Mesenchymal stem cell (in vitro differentiated cells and primary cell): ENCODE results near the gene ONECUT1.

Experiments
- DNase-seq: peaks from one replicate; pipeline ENCODE4 v3.0.0-alpha.2; 2013
- H2AFZ ChIP-seq: one replicate; pipeline ENCODE4 v1.6.1; 2013; ENCODE audit warnings: low read depth, mild to moderate bottlenecking, control low read depth, inconsistent platforms, low read length, moderate library complexity
- H2AK5ac ChIP-seq: 2 replicates; pipeline ENCODE4 v1.6.1; 2013; ENCODE audit warnings: low read length, moderate library complexity, mild to moderate bottlenecking, inconsistent platforms; ENCODE audit not compliant: severe bottlenecking
- H2BK120ac ChIP-seq: one replicate; pipeline ENCODE4 v1.6.1; 2013; ENCODE audit warnings: low read depth, mild to moderate bottlenecking, inconsistent platforms, low read length, moderate library complexity
- H2BK12ac ChIP-seq, 2 experiments: one replicate each; pipeline ENCODE4 v1.6.1; 2013; ENCODE audit warnings: inconsistent platforms in 2 of 2, low read length in 2 of 2, mild to moderate bottlenecking in 2 of 2, moderate library complexity in 2 of 2, control low read depth in 1 of 2
- H2BK15ac ChIP-seq: one replicate; pipeline ENCODE4 v1.6.1; 2013; ENCODE audit warnings: mild to moderate bottlenecking, low read depth, inconsistent platforms; ENCODE audit not compliant: poor library complexity, severe bottlenecking
- H2BK5ac ChIP-seq: 2 replicates; pipeline ENCODE4 v1.6.1; 2013; ENCODE audit warnings: low read depth, mild to moderate bottlenecking, low read length, control low read depth, inconsistent platforms; ENCODE audit not compliant: poor library complexity, severe bottlenecking
- H3K14ac ChIP-seq, 2 experiments: one replicate each; pipeline ENCODE4 v1.6.1; 2013; ENCODE audit warnings: inconsistent platforms in 2 of 2, low read length in 2 of 2, control low read depth in 1 of 2, mild to moderate bottlenecking in 1 of 2, moderate library complexity in 1 of 2
- H3K18ac ChIP-seq, 2 experiments: one replicate each; pipeline ENCODE4 v1.6.1; 2013; ENCODE audit warnings: inconsistent platforms in 2 of 2, low read length in 2 of 2, control low read depth in 1 of 2, low read depth in 1 of 2, mild to moderate bottlenecking in 1 of 2
- H3K23ac ChIP-seq, 2 experiments: one replicate each; pipeline ENCODE4 v1.6.1; 2013; ENCODE audit warnings: inconsistent platforms in 2 of 2, low read length in 2 of 2, mild to moderate bottlenecking in 2 of 2, moderate library complexity in 2 of 2, control low read depth in 1 of 2
- H3K27ac ChIP-seq: 2 replicates; pipeline ENCODE4 v1.5.1; 2013; ENCODE audit warnings: mild to moderate bottlenecking, moderate library complexity, low read length, control low read depth, inconsistent platforms; ENCODE audit not compliant: poor library complexity, severe bottlenecking
- H3K27me3 ChIP-seq, 2 experiments: 2 replicates each; pipeline versions ENCODE4 v1.6.1 to v1.7.0; 2013; ENCODE audit warnings: low read length in 2 of 2, mild to moderate bottlenecking in 2 of 2, moderate library complexity in 2 of 2, control low read depth in 1 of 2, inconsistent platforms in 1 of 2; ENCODE audit not compliant: control insufficient read depth in 1 of 2, insufficient read depth in 1 of 2
- H3K36me3 ChIP-seq, 2 experiments: 2 replicates each; pipeline versions ENCODE4 v1.6.1 to v1.7.0; 2013; ENCODE audit warnings: low read length in 2 of 2, control low read depth in 1 of 2, inconsistent platforms in 1 of 2, low read depth in 1 of 2, mild to moderate bottlenecking in 1 of 2; ENCODE audit not compliant: insufficient read depth in 2 of 2, control insufficient read depth in 1 of 2
- H3K4ac ChIP-seq, 2 experiments: one replicate each; pipeline ENCODE4 v1.6.1; 2013; ENCODE audit warnings: inconsistent platforms in 2 of 2, low read length in 2 of 2, mild to moderate bottlenecking in 2 of 2, moderate library complexity in 2 of 2, control low read depth in 1 of 2, low read depth in 1 of 2
- H3K4me1 ChIP-seq: 2 replicates; pipeline ENCODE4 v1.6.1; 2013; ENCODE audit warnings: low read depth, low read length, control low read depth; ENCODE audit not compliant: control insufficient read depth, insufficient read depth
- H3K4me2 ChIP-seq: 2 replicates; pipeline ENCODE4 v1.6.1; 2013; ENCODE audit warnings: low read length, mild to moderate bottlenecking, inconsistent platforms; ENCODE audit not compliant: poor library complexity, severe bottlenecking
- H3K4me3 ChIP-seq, 2 experiments: 2 replicates each; pipeline versions ENCODE4 v1.5.1 to v1.7.0; 2013; ENCODE audit warnings: low read length in 2 of 2, mild to moderate bottlenecking in 2 of 2, control low read depth in 1 of 2, low read depth in 1 of 2; ENCODE audit not compliant: insufficient read depth in 1 of 2
- H3K79me1 ChIP-seq: replicated peaks from 2 replicates; pipeline ENCODE4 v1.6.1; 2013; ENCODE audit warnings: mild to moderate bottlenecking, control low read depth, low read length, inconsistent platforms; ENCODE audit not compliant: poor library complexity, severe bottlenecking
- H3K9ac ChIP-seq: 2 replicates; pipeline ENCODE4 v1.7.0; 2013; ENCODE audit warnings: mild to moderate bottlenecking, low read length, moderate library complexity
- H3K9me3 ChIP-seq: 2 replicates; pipeline ENCODE4 v1.7.0; 2013; ENCODE audit warnings: mild to moderate bottlenecking, low read length; ENCODE audit not compliant: control insufficient read depth
- H4K8ac ChIP-seq: one replicate; pipeline ENCODE4 v1.6.1; 2013; ENCODE audit warnings: inconsistent platforms, mild to moderate bottlenecking, low read length, moderate library complexity
- H4K91ac ChIP-seq: one replicate; pipeline ENCODE4 v1.6.1; 2013; ENCODE audit warnings: mild to moderate bottlenecking, low read length, inconsistent platforms
- WGBS: methylation state at CpG from one replicate; pipeline ENCODE4 v1.1.7; 2013; ENCODE audit warnings: mixed read lengths; 5-methylcytosine and 5-hydroxymethylcytosine counted together

ONECUT1 gene

GRCh38 chr15:52790941-52791751, 1.0 kb upstream of the ONECUT1 start:
- Histone ChIP-seq H3K4me1 (peaks cover 47% of the 10 kb centered on the region), H2BK12ac (no peak overlapping the region), H4K8ac (no peak overlapping the region), H3K18ac (no peak overlapping the region), H4K91ac (no peak overlapping the region), H2AFZ (no peak overlapping the region), H2AK5ac (no peak overlapping the region), H2BK120ac (no peak overlapping the region), H3K4ac (no peak overlapping the region), H2BK5ac (no peak overlapping the region), H3K23ac (no peak overlapping the region), H3K27me3 (peaks cover 71 to 94% of the 10 kb centered on the region in 2 experiments), H3K9me3 (no peaks in the 10 kb centered on the region), H3K4me2 (peak overlapping the region; percentile 96), H3K14ac (no peak overlapping the region), H3K79me1 (peaks cover 2% of the 10 kb centered on the region), H3K36me3 (no peaks in the 10 kb centered on the region), H3K27ac (no peak overlapping the region), H2BK15ac (no peak overlapping the region), H3K9ac (no peak overlapping the region), H3K4me3 (peak overlapping the region; percentile 75 to 76)
- DNase-seq = peak; percentile 23
- 8% methylated on average over 48 of the region's 50 CpGs for WGBS

GRCh38 chr15:52789601-52790168, 451 bp downstream of the ONECUT1 start:
- no peak overlapping the region for H2AK5ac ChIP-seq
- H3K27me3 ChIP-seq = peaks cover 71 to 94% of the 10 kb centered on the region in 2 experiments
- no peak overlapping the region for H4K8ac ChIP-seq
- no peaks in the 10 kb centered on the region for H3K36me3 ChIP-seq
- no peak overlapping the region for H2BK15ac ChIP-seq
- no peak overlapping the region for H4K91ac ChIP-seq
- 7% methylated on average over 29 of the region's 51 CpGs for WGBS
- H2BK120ac ChIP-seq = no peak overlapping the region
- H2AFZ ChIP-seq = no peak overlapping the region
- no peaks in the 10 kb centered on the region for H3K9me3 ChIP-seq
- H3K4me3 ChIP-seq = peak overlapping the region; percentile 75 to 76
- no peak overlapping the region for H3K18ac ChIP-seq
- H3K27ac ChIP-seq = no peak overlapping the region
- H3K4me2 ChIP-seq = peak overlapping the region; percentile 96
- no peak overlapping the region for H2BK12ac ChIP-seq
- H3K9ac ChIP-seq = peak overlapping the region; percentile 29
- no peak overlapping the region for H3K14ac ChIP-seq
- peak; percentile 37 for DNase-seq
- peak overlapping the region in 1 of 2 experiments; percentile 48 for H3K23ac ChIP-seq
- peaks cover 60% of the 10 kb centered on the region for H3K4me1 ChIP-seq
- H3K79me1 ChIP-seq = peaks cover 2% of the 10 kb centered on the region
- no peak overlapping the region for H3K4ac ChIP-seq
- H2BK5ac ChIP-seq = no peak overlapping the region

GRCh38 chr15:52789008-52789600, 1.0 kb downstream of the ONECUT1 start:
- Histone ChIP-seq H2BK12ac (no peak overlapping the region), H2BK120ac (no peak overlapping the region), H3K79me1 (peaks cover 2% of the 10 kb centered on the region), H3K23ac (no peak overlapping the region), H3K4me1 (peaks cover 66% of the 10 kb centered on the region), H4K8ac (no peak overlapping the region), H3K4me2 (peak overlapping the region; percentile 96), H3K27ac (no peak overlapping the region), H3K27me3 (peaks cover 71 to 94% of the 10 kb centered on the region in 2 experiments), H4K91ac (no peak overlapping the region), H2BK5ac (no peak overlapping the region), H3K9ac (no peak overlapping the region), H2BK15ac (no peak overlapping the region), H2AK5ac (no peak overlapping the region), H3K4ac (no peak overlapping the region), H3K9me3 (no peaks in the 10 kb centered on the region), H3K4me3 (peak overlapping the region; percentile 75 to 76), H2AFZ (no peak overlapping the region), H3K36me3 (no peaks in the 10 kb centered on the region), H3K14ac (no peak overlapping the region), H3K18ac (no peak overlapping the region)
- 12% methylated on average over 29 of the region's 37 CpGs for WGBS
- DNase-seq = no peak
